ENCODE measurements around the gene GDPD5. TPM values are rescaled to one million over a fixed set of nuclear protein-coding genes. Genes with fewer than 3 reads are reported as not detected.

GDPD5 gene
- total and polyA plus RNA-seq, 9 of the 15 experiments (the other 6 are each of a cell fraction or from before 2014, with no cell fraction given): 0.32 to 27.3 (median 8.0) TPM

DNA sequence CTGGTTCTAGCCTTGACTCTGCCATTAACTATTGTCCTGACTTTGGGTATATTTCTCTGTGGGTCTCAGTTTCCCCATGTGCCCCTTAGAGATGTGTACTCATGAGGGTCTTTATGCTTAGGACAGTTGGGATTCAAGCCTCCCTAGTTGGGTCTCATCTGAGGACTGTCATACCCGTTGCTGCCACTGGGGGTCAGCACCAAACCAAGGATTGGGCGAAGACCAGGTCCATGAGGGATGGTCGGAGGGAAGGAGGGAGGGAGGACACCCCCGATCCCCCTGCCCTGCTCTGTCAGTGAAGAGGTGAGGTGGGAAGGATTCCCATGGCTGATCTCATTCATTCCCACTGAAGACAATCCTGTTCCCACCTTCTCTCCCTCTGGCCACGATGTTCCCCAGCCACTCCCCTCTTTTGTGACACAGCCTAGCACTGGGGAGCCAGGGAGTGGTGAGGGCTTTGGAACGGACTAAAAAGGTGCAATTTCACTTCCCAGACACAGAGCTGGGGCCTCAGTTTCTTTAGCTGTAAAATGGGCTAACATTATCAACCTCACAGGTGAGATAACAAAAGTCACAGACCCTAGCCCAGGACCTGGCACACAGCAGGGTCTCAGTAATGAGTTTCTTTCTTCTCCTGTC lies 80.3 kb downstream of the GDPD5 start (continued):
- TF ChIP-seq, protein P1, sequence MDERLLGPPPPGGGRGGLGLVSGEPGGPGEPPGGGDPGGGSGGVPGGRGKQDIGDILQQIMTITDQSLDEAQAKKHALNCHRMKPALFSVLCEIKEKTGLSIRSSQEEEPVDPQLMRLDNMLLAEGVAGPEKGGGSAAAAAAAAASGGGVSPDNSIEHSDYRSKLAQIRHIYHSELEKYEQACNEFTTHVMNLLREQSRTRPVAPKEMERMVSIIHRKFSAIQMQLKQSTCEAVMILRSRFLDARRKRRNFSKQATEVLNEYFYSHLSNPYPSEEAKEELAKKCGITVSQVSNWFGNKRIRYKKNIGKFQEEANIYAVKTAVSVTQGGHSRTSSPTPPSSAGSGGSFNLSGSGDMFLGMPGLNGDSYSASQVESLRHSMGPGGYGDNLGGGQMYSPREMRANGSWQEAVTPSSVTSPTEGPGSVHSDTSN (CRISPR knock-in tag; IDR thresholded peaks at IDR 0.05; ENCODE audit: low read depth): no peak
- TF ChIP-seq, protein P1 (tag; conservative IDR thresholded peaks at IDR 0.05; ENCODE audit: low read depth): no peak
- TF ChIP-seq HDGF (IDR thresholded peaks at IDR 0.05): peak; percentile 85; the same call in 1 of the 2 replicates
- TF ChIP-seq, protein P2, sequence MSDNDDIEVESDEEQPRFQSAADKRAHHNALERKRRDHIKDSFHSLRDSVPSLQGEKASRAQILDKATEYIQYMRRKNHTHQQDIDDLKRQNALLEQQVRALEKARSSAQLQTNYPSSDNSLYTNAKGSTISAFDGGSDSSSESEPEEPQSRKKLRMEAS (CRISPR knock-in tag; IDR thresholded peaks at IDR 0.05): no peak
- TF ChIP-seq MTA1 (IDR thresholded peaks at IDR 0.05; ENCODE audit: borderline replicate concordance): no peak
- TF ChIP-seq GATAD2A (IDR thresholded peaks at IDR 0.05): 0 out of 2 replicates have a peak, but pooled peaks have one; percentile 10
- TF ChIP-seq ZNF311 (CRISPR knock-in tag; IDR thresholded peaks at IDR 0.05): no peak
- TF ChIP-seq ZNF143 (CRISPR knock-in tag; IDR thresholded peaks at IDR 0.05): no peak
- no peak for TF ChIP-seq TAF9B (IDR thresholded peaks at IDR 0.05; ENCODE audit: partially characterized antibody)
- TF ChIP-seq KHSRP (IDR thresholded peaks at IDR 0.05): no peak
- TF ChIP-seq, protein P3, sequence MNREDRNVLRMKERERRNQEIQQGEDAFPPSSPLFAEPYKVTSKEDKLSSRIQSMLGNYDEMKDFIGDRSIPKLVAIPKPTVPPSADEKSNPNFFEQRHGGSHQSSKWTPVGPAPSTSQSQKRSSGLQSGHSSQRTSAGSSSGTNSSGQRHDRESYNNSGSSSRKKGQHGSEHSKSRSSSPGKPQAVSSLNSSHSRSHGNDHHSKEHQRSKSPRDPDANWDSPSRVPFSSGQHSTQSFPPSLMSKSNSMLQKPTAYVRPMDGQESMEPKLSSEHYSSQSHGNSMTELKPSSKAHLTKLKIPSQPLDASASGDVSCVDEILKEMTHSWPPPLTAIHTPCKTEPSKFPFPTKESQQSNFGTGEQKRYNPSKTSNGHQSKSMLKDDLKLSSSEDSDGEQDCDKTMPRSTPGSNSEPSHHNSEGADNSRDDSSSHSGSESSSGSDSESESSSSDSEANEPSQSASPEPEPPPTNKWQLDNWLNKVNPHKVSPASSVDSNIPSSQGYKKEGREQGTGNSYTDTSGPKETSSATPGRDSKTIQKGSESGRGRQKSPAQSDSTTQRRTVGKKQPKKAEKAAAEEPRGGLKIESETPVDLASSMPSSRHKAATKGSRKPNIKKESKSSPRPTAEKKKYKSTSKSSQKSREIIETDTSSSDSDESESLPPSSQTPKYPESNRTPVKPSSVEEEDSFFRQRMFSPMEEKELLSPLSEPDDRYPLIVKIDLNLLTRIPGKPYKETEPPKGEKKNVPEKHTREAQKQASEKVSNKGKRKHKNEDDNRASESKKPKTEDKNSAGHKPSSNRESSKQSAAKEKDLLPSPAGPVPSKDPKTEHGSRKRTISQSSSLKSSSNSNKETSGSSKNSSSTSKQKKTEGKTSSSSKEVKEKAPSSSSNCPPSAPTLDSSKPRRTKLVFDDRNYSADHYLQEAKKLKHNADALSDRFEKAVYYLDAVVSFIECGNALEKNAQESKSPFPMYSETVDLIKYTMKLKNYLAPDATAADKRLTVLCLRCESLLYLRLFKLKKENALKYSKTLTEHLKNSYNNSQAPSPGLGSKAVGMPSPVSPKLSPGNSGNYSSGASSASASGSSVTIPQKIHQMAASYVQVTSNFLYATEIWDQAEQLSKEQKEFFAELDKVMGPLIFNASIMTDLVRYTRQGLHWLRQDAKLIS (CRISPR knock-in tag; IDR thresholded peaks at IDR 0.05): no peak
- TF ChIP-seq, protein P4, sequence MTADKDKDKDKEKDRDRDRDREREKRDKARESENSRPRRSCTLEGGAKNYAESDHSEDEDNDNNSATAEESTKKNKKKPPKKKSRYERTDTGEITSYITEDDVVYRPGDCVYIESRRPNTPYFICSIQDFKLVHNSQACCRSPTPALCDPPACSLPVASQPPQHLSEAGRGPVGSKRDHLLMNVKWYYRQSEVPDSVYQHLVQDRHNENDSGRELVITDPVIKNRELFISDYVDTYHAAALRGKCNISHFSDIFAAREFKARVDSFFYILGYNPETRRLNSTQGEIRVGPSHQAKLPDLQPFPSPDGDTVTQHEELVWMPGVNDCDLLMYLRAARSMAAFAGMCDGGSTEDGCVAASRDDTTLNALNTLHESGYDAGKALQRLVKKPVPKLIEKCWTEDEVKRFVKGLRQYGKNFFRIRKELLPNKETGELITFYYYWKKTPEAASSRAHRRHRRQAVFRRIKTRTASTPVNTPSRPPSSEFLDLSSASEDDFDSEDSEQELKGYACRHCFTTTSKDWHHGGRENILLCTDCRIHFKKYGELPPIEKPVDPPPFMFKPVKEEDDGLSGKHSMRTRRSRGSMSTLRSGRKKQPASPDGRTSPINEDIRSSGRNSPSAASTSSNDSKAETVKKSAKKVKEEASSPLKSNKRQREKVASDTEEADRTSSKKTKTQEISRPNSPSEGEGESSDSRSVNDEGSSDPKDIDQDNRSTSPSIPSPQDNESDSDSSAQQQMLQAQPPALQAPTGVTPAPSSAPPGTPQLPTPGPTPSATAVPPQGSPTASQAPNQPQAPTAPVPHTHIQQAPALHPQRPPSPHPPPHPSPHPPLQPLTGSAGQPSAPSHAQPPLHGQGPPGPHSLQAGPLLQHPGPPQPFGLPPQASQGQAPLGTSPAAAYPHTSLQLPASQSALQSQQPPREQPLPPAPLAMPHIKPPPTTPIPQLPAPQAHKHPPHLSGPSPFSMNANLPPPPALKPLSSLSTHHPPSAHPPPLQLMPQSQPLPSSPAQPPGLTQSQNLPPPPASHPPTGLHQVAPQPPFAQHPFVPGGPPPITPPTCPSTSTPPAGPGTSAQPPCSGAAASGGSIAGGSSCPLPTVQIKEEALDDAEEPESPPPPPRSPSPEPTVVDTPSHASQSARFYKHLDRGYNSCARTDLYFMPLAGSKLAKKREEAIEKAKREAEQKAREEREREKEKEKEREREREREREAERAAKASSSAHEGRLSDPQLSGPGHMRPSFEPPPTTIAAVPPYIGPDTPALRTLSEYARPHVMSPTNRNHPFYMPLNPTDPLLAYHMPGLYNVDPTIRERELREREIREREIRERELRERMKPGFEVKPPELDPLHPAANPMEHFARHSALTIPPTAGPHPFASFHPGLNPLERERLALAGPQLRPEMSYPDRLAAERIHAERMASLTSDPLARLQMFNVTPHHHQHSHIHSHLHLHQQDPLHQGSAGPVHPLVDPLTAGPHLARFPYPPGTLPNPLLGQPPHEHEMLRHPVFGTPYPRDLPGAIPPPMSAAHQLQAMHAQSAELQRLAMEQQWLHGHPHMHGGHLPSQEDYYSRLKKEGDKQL (CRISPR knock-in tag; IDR thresholded peaks at IDR 0.05; ENCODE audit: borderline replicate concordance): no peak
- TF ChIP-seq, protein P5, sequence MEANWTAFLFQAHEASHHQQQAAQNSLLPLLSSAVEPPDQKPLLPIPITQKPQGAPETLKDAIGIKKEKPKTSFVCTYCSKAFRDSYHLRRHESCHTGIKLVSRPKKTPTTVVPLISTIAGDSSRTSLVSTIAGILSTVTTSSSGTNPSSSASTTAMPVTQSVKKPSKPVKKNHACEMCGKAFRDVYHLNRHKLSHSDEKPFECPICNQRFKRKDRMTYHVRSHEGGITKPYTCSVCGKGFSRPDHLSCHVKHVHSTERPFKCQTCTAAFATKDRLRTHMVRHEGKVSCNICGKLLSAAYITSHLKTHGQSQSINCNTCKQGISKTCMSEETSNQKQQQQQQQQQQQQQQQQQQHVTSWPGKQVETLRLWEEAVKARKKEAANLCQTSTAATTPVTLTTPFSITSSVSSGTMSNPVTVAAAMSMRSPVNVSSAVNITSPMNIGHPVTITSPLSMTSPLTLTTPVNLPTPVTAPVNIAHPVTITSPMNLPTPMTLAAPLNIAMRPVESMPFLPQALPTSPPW (CRISPR knock-in tag; IDR thresholded peaks at IDR 0.05): peak; percentile 75
- TF ChIP-seq RB1 (IDR thresholded peaks at IDR 0.05; ENCODE audit: low read depth): peak; percentile 70
